ENCODE measurements around the gene OR2J1.
"Not testable (repeated sequence)": the region's sequence is repeated elsewhere in the genome, so short reads cannot be mapped to it uniquely, and the experiment has no call there.

The OR2J1 gene

DNA sequence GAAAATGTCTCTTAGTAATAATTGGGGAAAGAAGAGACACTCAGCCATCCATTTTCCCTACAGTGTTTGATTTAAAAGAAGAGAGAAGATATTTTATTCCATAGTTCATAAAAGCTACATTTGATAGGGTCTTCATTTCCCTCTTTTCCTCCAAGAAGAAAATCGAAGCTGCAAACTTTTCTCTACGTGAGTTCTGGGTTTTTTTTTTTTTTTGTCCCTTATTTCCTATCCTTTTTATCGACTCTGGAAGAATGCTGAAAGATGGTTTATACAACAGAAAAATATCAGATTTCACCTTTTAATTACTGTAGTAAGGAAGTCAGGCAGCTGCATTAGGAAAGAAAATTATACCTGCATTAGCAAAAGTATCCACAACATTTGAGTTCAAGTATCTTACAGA, at the start of gene OR2J1:
Gene OR2J1 (plus strand): TSS at position 301 of the 400 bp plus-strand sequence. CDS start 1,453 bp downstream, outside the sequence.
- DNase-seq (ENCODE audit: low read depth in 2 of 2), result no peak

DNA sequence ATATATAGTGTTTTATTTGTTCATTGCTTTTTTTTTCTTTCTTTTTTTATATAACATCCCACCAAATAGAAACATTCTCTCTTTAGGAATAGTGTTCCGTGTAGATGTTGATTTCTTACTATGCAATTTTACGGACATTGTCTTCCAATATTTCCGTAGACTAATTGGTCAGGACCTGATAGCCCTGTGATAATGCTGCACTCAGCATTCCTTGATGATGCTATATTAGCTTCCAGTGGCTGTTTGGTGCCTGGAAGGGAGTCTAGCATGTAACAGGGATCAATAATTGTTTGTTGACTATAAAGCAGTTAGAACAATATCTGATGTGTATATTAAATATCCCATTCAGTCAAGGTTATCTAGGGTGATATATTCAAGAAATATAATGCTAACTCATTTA, 47.6 kb upstream of the OR2J1 start:
- no peak for DNase-seq (ENCODE audit: low read depth in 2 of 2)

DNA sequence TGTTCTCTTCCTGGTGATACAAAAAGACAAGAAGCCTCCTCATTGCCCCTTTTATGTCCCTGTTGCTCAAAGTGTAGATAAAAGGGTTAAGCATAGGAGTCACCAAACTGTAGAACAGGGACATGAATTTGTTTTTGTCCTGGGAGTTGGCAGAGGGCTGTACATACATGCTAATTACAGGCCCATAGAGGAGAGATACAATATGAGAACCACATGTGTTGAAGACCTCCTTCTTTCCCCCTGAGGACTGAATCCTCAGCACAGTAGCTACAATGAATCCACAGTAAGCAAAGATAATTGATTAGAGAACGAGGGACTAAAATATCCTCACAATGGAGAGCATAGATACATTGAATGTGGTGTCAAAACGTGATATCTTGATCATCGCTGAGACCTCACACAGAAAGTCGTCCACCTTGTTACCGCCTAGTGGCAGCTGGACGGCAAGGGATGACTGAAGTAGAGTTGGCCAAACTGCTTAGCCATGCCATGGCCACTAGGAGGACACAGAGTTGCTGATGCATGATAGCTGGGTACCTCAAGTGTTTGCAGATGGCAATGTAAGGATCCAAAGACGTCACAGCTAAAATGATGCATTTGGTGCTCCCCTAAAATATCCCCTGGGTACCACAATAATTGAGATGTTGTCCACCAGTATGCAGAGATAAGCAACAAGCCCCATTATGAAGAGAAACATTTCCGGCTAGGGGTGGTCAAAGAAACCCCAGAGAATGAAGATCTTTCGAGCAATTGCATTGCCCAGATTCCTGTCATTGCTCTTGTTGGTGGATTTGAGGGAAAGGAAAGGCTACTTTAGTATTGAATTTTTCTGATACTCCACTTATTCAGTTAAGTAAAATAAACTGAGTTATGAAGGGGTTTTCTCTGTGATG, 27.2 kb upstream of the OR2J1 start:
- DNase-seq (ENCODE audit: low read depth in 2 of 2), result no peak

DNA sequence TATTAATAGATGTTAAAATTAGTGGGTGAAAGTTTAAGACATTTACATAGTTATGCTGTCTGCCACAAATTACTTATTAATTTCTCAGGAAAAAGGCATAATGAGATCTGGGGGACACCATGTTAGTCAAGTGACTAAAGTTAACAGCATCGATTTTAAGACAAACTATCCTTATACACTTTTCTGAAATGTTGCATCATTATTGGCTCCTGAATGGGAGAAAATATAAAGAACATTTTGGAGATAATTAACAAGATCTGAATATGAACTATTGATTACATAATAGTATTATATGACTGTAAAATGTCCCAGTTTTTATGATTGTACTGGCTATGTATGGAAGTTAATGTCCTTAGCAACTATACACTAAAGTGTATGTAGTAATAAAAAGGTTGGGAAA, 20.1 kb upstream of the OR2J1 start:
- DNase-seq (ENCODE audit: low read depth in 2 of 2), result no peak

DNA sequence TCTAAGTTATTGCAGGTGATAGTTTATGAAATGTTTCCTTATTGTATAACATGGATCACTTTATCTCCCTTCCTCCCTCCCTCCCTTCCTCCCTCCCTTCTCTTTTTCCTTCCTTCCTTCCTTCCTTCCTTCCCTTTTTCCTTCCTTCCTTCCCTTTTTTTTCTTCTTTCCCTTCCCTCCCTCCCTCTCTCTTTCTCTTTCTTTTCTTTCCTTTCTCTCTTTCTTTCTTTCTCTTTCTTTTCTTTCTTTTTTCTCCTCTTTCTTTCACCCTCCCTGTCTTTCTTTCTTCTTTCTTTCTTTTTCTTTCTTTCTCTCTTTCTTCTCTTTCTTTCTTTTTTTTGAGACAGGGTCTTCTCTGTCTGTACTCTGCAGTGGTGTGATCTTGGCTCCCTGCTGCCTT, 18.0 kb upstream of the OR2J1 start:
- no peak for DNase-seq (ENCODE audit: low read depth in 2 of 2)

DNA sequence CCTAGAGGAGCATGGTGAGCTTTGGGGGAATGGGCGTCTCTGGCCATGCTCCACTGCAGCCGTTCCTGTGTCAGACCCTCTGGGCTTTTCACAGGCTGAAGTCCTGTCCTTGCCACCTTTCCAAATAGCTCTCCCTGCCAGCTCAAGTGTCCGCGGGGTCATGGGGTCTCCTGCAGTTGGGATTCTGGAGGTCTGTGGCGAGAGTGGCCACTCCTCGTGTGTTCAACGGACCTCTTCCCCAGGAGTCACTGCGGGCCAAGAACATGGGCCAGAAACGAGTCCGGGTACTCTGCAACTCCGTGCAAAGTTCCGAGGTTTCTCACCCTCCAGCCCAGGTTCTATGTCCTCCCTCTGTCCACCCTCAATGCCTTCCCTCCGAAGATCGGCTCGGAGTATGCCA, 16.8 kb upstream of the OR2J1 start:
- no peak for DNase-seq (ENCODE audit: low read depth in 2 of 2)

DNA sequence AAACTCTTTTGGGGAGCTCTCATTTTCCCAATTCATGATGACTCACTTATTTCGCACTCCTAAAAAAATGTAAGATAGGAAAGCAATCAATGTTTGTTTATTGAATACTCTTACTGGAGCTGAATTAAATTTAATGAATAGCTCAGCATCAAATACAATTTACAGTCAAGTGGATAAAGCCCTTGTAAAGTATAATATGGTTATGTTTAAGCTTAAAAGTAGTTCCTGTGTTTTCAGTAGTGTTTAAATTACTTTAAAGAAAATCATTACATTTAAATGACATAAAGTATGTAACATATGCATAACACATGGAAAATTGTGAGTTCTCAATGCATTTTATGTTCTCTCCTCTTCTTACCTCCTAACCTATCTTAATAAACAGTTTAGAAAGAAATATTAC, 12.1 kb upstream of the OR2J1 start, which contains the start of gene OR2B3:
Gene OR2B3 (minus strand): TSS at position 101 of the 400 bp plus-strand sequence. CDS start 65 bp downstream, at position 36.
- no peak for DNase-seq (ENCODE audit: low read depth in 2 of 2)

DNA sequence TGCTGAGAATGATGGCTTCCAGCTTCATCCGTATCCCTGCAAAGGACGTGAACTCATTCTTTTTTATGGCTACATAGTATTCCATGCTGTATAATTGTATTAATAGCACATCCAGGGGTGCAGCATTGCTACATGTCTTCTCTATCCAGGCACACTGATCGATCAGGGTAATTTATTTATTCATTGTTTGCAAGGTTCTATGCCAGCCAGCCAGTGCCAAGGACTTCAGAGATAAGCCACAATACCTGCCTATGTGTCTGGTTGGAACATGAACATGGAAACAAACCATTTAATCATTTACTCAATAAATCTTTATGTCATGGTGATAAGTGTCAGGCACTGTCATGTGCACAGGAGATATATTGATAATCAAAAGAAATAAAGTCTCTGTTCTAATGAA, 6.3 kb upstream of the OR2J1 start:
- DNase-seq (ENCODE audit: low read depth in 2 of 2), result no peak

DNA sequence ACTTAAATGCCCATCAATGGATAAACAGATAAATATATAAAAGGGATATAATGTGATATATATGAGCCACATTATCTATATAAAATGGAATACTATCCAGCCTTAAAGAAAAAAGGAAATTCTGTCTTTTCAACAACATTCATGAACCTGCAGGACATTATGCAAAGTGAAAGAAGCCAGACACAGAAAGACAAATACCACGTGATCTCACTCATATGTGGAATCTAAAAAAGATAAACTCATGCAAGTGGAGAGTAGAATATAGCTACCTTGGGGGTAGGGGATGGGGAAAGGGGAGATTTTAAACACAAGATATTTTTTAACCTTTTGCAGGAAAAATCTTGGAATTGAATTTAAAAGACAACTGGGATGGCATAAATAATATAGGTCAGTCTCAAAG, 1.5 kb upstream of the OR2J1 start:
- no peak for DNase-seq (ENCODE audit: low read depth in 2 of 2)

DNA sequence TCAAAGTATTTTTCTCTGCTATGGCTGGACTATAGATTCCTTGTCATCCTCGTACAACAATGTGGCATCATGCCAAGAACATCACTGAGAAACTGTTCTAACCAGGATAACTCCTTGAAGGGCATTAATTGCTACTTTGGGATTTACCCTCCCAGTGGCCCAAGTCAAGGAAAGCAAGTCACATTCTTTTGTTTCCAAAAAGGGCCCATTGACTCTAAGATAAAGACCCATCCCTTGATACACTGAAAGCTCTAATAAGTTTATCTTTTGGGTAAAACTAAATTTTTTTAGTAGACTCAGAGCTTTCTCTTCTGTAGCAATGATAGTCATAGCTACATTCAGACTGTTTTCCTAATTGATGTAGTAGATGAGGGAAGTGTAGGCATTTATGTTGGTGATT, 8.5 kb downstream of the OR2J1 start, which contains the start of gene OR2J3:
Gene OR2J3 (plus strand): TSS at position 301 of the 400 bp plus-strand sequence. CDS start 3,833 bp downstream, outside the sequence.
- no peak for DNase-seq (ENCODE audit: low read depth in 2 of 2)

DNA sequence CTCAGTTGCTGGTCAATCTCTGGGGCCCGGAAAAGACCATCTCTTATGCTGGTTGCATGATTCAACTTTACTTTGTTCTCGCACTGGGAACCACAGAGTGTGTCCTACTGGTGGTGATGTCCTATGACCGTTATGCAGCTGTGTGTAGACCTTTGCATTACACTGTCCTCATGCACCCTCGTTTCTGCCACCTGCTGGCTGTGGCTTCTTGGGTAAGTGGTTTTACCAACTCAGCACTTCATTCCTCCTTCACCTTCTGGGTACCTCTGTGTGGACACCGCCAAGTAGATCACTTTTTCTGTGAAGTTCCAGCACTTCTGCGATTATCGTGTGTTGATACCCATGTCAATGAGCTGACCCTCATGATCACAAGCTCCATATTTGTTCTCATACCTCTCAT, 12.8 kb downstream of the OR2J1 start:
- no peak for DNase-seq (ENCODE audit: low read depth in 2 of 2)

DNA sequence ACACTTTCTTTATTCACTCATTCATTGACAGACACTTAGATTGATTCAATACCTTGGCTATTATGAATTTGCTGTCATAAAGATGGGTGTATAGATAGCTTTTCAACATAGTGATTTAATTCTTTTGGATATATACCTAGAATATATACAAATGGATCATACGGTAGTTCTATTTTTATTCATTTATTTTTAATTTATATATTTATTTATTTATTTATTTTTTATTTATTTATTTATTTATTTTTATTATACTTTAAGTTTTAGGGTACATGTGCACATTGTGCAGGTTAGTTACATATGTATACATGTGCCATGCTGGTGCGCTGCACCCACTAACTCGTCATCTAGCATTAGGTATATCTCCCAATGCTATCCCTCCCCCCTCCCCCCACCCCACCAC, 15.7 kb downstream of the OR2J1 start:
- DNase-seq (ENCODE audit: low read depth in 2 of 2), result not testable (repeated sequence)

DNA sequence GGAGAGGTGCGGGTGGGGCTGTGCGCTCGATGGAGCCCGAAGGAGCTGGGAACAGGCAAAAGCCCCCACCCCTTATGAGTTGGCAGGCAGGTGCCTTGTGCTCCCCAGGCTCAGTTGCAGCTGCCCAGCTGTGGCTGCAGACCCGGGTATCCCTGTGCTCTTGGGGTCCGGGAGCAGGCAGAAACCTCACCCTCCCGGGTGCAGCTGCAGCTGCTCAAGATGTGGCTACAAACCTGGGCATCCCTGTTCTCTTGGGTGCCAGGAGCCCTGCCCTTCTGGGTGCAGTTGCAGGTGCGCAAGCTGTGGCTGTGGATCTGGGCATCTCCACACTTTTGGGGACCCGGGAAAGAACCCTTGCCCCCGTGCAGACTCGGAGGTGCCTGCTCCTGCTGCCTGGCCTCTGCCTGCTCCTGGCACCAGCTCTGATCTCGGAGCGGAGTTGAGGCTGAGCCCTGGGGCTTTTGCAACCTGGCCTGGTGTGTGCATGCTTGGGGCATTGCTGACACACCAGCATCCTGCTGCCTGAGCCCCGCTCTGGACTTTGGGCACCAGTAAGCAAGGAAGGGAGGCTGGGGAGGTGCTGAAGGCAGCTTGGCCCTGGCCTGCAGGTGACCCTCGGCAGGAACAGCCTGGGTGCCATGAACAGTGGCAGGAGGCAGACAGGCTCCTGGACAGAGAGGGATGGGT, 30.2 kb downstream of the OR2J1 start:
- no peak for DNase-seq (ENCODE audit: low read depth in 2 of 2)

DNA sequence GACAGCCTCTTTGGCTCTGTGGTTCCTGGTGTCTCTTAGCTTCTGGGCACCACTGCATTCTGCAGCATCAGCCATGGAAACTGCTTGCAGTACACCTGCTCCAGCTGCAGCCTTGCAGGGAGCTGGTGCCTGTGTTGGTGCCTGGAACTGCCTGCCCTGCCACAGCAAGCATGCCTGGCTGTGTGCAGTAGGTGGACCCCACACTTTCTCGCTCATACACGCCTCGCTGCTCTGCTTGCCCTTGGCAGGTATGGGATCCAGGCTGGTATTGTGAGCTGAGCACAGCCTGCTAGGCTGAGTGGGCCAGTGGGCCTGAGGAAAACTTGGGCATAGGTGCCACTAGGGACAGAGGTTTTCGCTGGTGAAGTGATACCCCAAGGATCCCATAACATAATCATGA, 31.4 kb downstream of the OR2J1 start:
- DNase-seq (ENCODE audit: low read depth in 2 of 2), result no peak

DNA sequence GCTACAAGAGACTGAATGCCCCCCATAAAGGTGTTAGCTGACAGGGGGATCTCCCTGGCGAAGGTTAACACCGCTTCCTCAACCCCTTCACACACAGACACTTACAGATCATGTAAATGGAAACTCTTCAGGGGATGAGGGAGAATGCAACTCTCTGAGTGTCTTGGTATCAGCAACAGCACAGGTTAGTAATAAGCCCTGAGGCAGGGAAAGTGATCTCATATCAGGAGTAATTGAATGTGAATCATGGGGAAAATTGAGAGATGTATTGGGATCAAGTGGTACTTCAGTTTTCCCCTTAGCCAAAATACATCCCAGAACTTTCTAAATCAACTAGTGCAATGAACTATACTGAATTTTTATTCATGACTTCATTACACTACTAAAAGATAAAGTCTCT, 32.4 kb downstream of the OR2J1 start:
- DNase-seq (ENCODE audit: low read depth in 2 of 2), result no peak

DNA sequence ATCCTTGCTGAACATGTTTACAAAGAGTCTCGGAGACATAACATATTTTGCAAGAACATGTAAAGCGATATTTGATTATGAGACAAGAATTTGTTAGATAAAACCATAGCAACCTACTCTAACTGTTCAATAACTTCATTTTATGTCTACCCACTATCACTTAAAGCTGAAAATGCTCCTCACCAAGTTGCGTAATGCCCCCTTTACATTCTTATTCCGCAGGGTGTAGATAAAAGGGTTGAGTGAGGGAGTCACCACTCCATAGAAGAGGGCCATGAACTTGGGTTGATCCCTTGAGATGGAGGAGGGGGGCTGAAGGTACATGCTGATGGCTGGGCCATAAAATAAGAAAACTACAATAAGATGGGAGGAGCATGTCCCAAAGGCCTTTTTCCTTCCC, 38.4 kb downstream of the OR2J1 start:
- no peak for DNase-seq (ENCODE audit: low read depth in 2 of 2)

DNA sequence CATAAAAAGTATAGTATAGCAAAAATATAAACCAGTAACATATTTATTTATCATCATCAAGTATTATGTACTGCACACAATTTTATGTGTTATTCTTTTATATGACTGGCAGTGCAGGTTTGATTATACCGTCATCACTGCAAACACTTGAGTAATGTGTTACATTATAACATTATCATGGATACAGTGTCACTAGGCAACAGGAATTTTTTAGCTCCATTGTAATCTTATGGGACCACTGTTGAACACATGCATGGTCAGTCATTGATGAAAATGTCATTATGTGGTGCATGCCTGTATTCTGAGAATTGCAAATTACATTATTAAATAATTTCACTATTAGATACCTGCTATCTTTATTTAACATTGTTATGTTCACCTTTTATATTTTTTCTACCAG, 42.3 kb downstream of the OR2J1 start:
- DNase-seq (ENCODE audit: low read depth in 2 of 2), result no peak

DNA sequence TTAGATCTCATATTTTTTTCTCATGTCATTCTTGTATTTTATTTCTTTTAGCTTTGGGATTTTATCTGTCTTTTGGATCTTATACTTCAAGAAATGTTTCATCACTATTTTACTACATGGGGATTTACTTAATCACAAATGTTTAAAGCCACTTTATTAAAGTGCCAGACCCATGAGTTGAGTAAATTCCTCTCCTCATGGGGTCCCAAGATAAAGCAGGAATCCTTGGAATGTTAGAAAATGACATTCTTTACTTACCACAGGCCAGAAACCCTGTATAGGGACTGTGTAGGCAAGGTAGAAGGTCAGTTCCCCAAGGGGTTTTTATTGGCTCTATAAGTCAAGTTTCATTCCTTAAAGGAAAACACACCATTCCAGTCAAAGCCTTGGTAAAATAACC, 43.0 kb downstream of the OR2J1 start:
- DNase-seq (ENCODE audit: low read depth in 2 of 2), result no peak

DNA sequence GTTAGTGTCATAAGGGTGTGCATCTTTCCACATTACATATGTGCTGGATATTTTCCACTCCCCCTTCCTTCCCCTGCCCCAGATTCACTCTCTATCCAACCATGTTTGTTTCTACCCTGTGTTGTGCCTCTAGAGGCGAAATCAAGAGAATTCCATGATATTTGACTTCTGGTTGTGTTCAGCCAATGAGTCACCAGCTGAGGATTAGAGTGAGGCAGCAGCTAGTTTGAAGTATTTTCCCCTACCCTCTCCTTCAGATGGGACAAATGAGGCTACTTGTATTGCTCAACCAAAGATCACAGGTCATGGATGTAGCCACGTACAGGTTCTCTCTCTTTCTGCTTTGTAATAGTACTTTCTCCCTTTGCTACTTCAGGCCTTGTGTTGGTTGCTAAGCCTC, 46.9 kb downstream of the OR2J1 start:
- DNase-seq (ENCODE audit: low read depth in 2 of 2), result no peak

DNA sequence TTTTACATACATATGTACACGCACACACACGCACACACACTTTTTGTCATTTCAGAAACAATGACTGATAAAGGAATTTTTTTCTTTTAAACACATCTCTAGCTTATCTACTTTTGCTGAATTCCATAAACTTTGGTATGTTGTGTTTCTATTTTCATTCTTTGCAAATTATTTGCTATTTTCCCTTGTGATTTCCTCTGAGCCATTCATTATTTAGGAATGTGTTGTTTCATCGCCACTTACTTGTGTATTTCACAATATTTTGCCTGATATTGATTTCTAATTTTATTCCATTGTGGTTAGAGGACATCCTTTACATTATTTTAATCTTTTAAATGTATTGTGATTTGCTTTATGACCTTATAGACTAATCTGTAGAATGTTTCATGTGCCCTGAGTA, 47.8 kb downstream of the OR2J1 start:
- no peak for DNase-seq (ENCODE audit: low read depth in 2 of 2)

DNA sequence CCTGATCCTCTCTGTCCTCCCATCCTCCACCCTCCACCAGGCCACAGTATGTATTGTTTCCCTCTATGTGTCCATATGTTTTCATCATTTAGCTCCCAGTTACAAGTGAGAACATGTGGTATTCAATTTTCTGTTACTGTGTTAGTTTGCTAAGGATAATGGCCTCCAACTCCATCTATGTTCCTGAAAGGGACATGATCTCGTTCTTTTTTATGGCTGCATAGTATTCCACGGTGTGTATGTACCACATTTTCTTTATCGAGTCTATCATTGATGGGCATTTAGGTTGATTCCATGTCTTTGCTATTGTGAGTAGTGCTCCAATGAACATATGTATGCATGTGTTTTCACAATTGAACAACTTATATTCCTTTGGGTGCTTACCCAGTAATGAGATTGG, 50.2 kb downstream of the OR2J1 start:
- DNase-seq (ENCODE audit: low read depth in 2 of 2), result not testable (repeated sequence)
